HG03565 (cell line): ENCODE results near the gene SSBP2.
"Not testable (repeated sequence)": the region's sequence is repeated elsewhere in the genome, so short reads cannot be mapped to it uniquely, and the experiment has no call there.

ENCODE experiments used
- ATAC-seq: cut with Tn5 transposase; IDR thresholded peaks from one replicate; pipeline ENCODE4 v1.9.1; 2021; ENCODE audit warnings: mild to moderate bottlenecking, moderate library complexity; ENCODE audit not compliant: unreplicated experiment

SSBP2 gene

GRCh38 chr5:81473395-81473794 is 277.5 kb downstream of the SSBP2 start:
- ATAC-seq: not testable (repeated sequence)

GRCh38 chr5:81469676-81470075 is 281.2 kb downstream of the SSBP2 start:
- no peak for ATAC-seq

GRCh38 chr5:81450940-81451339 is 300.0 kb downstream of the SSBP2 start:
- no peak for ATAC-seq

GRCh38 chr5:81435023-81435422 is 315.9 kb downstream of the SSBP2 start:
- ATAC-seq: no peak

- no peak for ATAC-seq
Measured at GRCh38 chr5:81429985-81430384, 320.9 kb downstream of the SSBP2 start.

- ATAC-seq: no peak
Measured at GRCh38 chr5:81429363-81429762, 321.5 kb downstream of the SSBP2 start.

GRCh38 chr5:81428861-81429260 is 322.0 kb downstream of the SSBP2 start:
- ATAC-seq: no peak

GRCh38 chr5:81428446-81428845 is 322.5 kb downstream of the SSBP2 start:
- ATAC-seq: no peak

GRCh38 chr5:81427566-81427965 is 323.3 kb downstream of the SSBP2 start:
- no peak for ATAC-seq

GRCh38 chr5:81426359-81427030 is 324.4 kb downstream of the SSBP2 start:
- no peak for ATAC-seq

GRCh38 chr5:81425569-81425968 is 325.3 kb downstream of the SSBP2 start:
- no peak for ATAC-seq

- ATAC-seq: no peak
Measured at GRCh38 chr5:81424728-81425127, 326.2 kb downstream of the SSBP2 start.

GRCh38 chr5:81422671-81423070 is 328.2 kb downstream of the SSBP2 start:
- ATAC-seq: no peak

- ATAC-seq: no peak
Measured at GRCh38 chr5:81420039-81420667, 330.7 kb downstream of the SSBP2 start.

- ATAC-seq: no peak
Measured at GRCh38 chr5:81418606-81419005, 332.3 kb downstream of the SSBP2 start.

GRCh38 chr5:81417052-81417451 is 333.8 kb downstream of the SSBP2 start:
- no peak for ATAC-seq

- ATAC-seq: no peak
Measured at GRCh38 chr5:81409896-81410295, 341.0 kb downstream of the SSBP2 start.

GRCh38 chr5:81409361-81409760 is 341.5 kb downstream of the SSBP2 start:
- no peak for ATAC-seq

GRCh38 chr5:81408496-81408895 is 342.4 kb downstream of the SSBP2 start:
- ATAC-seq: no peak

GRCh38 chr5:81407811-81408210 is 343.1 kb downstream of the SSBP2 start:
- ATAC-seq: not testable (repeated sequence)

GRCh38 chr5:81405126-81405891 is 345.6 kb downstream of the SSBP2 start:
- no peak for ATAC-seq
